Activated CD8-positive, alpha-beta memory T cell treated with anti-CD3 and anti-CD28 coated beads for 36 hours (primary cell): ENCODE results near the gene PLS3. TPM values are rescaled to one million over a fixed set of nuclear protein-coding genes. Genes with fewer than 3 reads are reported as not detected.
"Not testable (repeated sequence)": the region's sequence is repeated elsewhere in the genome, so short reads cannot be mapped to it uniquely, and the experiment has no call there.

Experiments
- CTCF ChIA-PET: fragments of 350-600 bp; sonication (Branson Sonifier 250); formaldehyde crosslinking; loops from one replicate; lab custom pipeline; 2021; ENCODE audit warnings: antibody characterized with exemption; lab: Charles Lee
- POLR2A ChIA-PET: fragments of 350-600 bp; sonication (Branson Sonifier 250); formaldehyde crosslinking; loops from one replicate; lab custom pipeline; 2021; ENCODE audit warnings: antibody characterized with exemption; lab: Charles Lee
- total RNA-seq, 2 experiments: library from RNA; stranded (reverse); gene quantifications; one replicate each; pipeline ENCODE4 v1.2.3, GENCODE V29; 2021

The PLS3 gene
- total RNA-seq, 2 experiments from 2014 or later, result 0.82 to 1.3 TPM

DNA sequence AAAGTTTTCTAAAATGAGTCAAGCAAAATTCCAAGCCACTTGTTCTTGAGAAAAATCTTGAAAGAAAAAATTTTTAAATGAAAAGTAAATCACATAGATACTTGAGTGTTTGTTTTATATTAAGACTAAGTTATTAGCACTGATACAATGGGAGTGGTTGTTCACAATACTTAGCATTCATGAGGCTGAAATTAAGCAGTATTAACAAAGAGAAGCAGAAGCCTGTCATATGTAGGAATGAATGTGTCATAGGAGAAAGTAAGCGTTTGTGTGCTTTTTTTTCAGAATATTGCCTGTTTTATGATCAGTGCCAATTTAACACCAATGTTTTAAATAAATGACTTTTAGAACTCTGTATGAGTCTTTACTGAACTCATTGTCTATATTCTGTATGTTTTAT is 37.6 kb downstream of the PLS3 start:
- POLR2A ChIA-PET, result no interaction called here
- CTCF ChIA-PET, result no interaction called here

- CTCF ChIA-PET, result no interaction called here
- POLR2A ChIA-PET, result interaction anchor here (0.7 kb wide), 1 partner anchor 10 kb away, joined by 4 read pairs; no protein-coding TSS in a partner anchor
Observed at GRCh38 chrX:115602308-115602707, 41.3 kb downstream of the PLS3 start.

DNA sequence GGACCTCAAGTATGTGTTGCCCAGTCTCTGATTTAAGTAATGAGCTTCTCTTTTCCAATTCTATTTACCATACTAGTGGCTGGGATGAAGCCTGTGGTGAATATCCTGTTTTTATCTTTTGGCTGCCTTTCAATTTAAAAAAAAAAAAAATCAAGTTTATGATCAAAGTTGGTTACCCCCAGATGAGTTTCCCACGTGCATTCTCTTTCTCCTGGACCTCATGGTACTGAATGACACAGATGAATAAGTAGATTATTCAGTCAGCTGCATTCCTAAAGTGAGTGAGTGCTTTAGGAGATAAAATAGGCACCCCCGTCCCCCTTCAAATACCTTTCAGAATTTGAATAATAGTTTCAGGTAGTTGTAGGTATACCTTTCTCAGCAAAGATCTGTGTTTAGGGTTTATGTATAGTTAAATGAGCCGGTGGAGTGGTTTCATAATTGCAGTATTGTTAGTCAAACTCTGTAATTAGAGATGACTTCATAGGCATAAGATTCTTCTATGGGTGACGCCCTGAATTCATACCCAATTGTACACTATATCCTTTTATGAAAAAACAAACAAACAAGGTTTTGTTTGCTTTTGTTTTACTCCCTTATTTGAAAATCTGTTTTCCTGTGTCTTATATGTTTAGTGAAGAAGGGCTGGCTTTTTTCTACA is 41.9 kb downstream of the PLS3 start:
- CTCF ChIA-PET, result no interaction called here
- POLR2A ChIA-PET, result interaction anchor here (0.7 kb wide), 1 partner anchor 10 kb away, joined by 4 read pairs; no protein-coding TSS in a partner anchor

- ChIA-PET CTCF (no interaction called here), POLR2A (no interaction called here)
Observed at GRCh38 chrX:115603534-115604074, 42.6 kb downstream of the PLS3 start.

GRCh38 chrX:115606861-115607260 is 45.9 kb downstream of the PLS3 start:
- CTCF ChIA-PET, result no interaction called here
- POLR2A ChIA-PET, result no interaction called here

- ChIA-PET POLR2A (no interaction called here), CTCF (no interaction called here)
Observed at GRCh38 chrX:115609621-115610020, 48.6 kb downstream of the PLS3 start.

DNA sequence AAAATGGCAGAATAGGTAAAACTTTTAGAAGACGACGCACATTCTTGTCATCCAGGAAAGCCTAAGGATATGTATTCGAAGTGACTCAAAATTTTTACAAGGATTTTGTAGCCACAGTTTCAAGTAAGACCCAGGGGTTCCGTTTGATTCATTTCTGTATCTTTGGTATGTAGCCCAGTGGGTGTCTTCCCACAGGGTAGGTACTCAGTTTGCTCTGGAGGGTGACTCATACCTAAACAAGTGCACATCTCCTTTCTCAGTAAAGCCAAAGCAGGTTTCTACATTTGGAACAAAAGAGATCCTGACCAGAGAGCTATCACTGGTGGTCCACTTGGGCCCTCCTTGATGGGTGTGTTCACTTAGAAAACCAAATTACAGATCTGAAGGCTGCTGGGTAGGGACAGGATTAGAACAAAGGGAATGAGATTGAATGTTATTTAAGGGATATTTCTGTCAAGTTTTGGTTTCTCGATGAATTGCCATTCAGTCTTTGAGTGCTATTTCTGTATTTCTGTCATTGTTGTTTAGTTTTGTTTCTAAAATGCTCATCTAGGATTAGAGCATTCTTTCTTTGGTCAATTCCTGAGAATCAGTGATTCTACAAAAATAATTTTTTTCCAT is 56.1 kb downstream of the PLS3 start:
- POLR2A ChIA-PET, result no interaction called here
- CTCF ChIA-PET, result no interaction called here

- ChIA-PET POLR2A (no interaction called here), CTCF (no interaction called here)
Observed at GRCh38 chrX:115622534-115622933, 61.6 kb downstream of the PLS3 start.

- ChIA-PET POLR2A (no interaction called here), CTCF (no interaction called here)
Observed at GRCh38 chrX:115624916-115625315, 63.9 kb downstream of the PLS3 start.

DNA sequence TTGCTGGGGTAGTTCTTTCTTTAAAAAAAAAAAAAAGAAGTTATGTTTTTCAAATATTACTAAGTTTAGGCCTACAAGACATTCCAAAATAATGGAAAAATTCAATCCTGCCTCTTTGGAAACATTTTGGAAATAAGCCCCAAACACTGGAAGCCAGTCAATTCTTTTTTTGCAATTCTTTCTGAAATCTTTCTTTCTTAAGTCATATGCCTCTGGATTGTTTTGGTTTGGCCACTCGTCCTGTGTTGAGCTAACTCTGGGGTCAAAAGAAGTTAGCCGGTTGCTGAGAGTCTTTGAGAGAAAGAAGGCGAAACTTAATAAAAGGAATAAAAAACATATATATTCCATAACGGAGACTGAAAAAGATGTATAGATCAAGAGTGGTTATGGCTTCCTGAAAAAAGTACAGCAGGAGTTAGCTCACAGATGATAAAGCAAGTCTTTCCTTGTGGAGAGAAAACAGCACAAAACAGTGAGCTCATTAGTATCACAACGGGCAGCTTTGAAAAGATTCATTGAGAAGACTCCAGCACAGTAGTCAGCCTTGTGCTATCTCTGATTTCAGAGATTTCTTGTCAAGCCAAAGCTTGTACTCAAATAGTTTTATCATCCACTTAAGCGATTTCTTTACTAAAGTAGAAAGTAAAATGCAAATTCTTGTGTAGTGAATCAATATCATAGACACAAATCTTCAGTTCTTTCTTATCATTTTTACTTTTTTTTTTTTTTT is 64.8 kb downstream of the PLS3 start:
- POLR2A ChIA-PET, result no interaction called here
- CTCF ChIA-PET, result no interaction called here

GRCh38 chrX:115630204-115630603 is 69.2 kb downstream of the PLS3 start:
- POLR2A ChIA-PET, result no interaction called here
- CTCF ChIA-PET, result no interaction called here

DNA sequence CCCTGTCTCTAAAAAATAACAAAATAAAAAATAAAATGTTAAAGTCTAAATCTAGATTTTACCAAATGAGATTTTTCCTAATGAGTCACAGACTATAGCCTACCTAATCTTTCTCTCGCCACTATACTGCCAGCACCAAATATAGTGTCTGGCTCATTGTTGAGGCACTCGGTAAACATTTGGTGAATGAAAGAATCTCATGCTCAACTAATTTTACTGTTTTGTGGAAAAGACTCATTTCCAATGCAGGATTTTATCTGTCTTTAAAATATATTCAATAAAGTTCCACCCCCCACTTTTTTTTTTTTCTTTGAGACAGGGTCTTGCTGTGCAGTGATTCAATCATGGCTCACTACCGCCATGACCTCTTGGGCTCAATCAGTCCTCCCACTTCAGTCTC is 71.5 kb downstream of the PLS3 start:
- ChIA-PET POLR2A (no interaction called here), CTCF (no interaction called here)

DNA sequence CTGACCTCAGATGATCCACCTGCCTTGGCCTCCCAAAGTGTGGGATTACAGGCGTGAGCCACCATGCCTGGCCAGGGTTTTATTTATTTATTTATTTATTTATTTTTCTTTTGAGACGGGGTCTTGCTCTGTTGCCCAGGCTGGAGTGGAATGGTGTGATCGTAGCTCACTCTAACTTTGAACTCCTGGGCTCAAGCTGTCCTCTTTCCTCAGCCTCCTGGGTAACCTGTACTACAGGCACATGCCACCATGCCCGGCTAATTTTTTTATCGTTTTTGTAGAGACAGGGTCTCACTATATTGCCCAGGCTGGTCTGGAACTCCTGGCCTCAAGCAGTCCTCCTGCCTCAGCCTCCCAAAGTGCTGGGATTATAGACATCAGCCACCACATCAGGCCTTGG is 72.4 kb downstream of the PLS3 start:
- POLR2A ChIA-PET, CTCF ChIA-PET: not testable (repeated sequence)

DNA sequence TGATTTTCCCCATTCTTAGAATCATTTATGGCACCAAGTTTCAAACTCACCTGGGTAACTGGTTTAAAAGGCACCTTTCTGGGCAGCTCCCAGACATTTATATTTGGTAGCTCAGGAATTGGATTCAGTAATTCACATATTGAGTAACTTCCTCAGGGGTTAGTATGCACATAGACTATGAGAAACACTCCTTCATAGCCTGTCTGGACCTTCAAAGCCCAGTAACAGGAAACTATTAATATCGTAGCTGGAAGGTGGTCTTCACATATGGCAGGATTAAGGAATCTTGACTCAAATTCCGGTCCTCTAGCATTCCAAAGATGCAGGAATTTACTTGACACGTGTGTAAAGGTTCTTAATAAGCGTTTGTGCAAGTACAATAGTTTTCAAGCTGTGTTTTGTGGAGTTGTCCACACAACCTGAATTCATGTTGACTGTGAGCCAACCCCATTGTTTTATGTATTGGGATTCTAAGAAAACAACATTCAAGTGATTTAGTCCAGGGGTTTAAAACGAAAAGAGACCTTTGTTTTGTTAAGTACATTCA is 78.4 kb downstream of the PLS3 start:
- POLR2A ChIA-PET, result no interaction called here

DNA sequence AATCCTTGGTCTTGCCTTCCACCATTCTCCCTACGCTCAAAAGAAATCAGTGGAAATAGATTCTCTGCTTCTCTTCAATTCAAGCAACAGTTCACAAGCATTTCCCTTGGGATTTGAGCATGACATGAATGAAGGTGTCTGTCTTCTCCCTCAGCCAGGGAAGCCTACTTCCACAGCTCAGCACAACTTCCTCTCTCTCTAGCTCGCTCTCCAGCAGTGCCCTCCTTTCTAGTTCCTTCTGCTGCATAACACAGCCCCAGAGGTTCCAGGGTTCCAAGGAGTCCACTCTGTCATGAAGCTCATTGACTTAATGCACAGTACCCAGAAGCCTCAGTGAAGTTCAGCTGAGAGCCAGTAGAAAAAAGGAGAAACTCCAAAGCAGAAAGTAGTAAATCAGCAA is 81.3 kb downstream of the PLS3 start:
- ChIA-PET CTCF (no interaction called here), POLR2A (no interaction called here)

More for the DNA sequence above, 78.4 kb downstream of the PLS3 start:
- CTCF ChIA-PET, result interaction anchor here (0.7 kb wide), 1 partner anchor 307 kb away, joined by 3 read pairs; no protein-coding TSS in a partner anchor

DNA sequence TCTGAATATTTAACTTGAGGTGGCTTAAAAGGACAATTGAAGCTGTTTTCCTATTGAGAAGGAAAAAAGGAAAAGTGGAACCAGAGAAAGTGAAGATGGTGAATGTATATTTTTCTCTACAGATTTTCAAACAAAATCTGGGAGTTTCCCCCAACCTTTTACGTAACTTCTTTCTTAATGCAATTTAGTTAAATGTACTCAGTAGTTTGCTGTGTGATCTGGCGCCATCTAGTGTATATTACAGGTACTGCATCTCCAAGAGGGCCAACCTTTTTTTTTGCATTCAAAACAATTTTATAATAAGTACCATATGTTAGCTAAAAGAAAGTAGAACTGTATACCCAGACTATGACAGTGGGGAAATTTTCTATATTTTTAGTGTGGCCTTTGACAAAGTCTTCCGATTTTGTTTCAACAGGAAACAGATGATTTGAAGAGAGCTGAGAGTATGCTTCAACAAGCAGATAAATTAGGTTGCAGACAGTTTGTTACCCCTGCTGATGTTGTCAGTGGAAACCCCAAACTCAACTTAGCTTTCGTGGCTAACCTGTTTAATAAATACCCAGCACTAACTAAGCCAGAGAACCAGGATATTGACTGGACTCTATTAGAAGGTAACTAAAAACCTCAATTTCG is 82.0 kb downstream of the PLS3 start:
- POLR2A ChIA-PET, result no interaction called here
- CTCF ChIA-PET, result no interaction called here

- POLR2A ChIA-PET, CTCF ChIA-PET: not testable (repeated sequence)
Observed at GRCh38 chrX:115644397-115644796, 83.4 kb downstream of the PLS3 start.

DNA sequence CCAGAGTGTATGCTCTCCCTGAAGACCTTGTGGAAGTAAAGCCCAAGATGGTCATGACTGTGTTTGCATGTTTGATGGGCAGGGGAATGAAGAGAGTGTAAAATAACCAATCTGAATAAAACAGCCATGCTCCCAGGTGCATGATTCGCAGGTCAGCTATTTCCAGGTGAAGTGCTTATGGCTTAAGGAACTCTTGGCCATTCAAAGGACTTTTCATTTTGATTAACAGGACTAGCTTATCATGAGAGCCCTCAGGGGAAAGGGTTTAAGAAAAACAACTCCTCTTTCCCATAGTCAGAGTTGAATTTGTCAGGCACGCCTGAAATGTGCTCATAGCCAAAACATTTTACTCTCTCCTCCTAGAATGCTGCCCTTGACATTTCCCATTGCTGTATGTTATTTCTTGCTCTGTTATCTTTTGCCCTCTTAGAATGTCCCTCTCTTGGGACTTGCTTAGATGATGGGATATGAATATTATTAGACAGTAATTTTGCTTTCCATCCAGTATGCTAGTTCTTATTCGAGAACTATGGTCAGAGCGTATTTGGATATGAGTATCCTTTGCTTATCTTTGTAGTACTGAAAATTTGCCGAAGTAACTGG is 88.6 kb downstream of the PLS3 start:
- CTCF ChIA-PET, result no interaction called here
- POLR2A ChIA-PET, result no interaction called here

GRCh38 chrX:115650449-115650848 is 89.5 kb downstream of the PLS3 start:
- POLR2A ChIA-PET, result no interaction called here
- CTCF ChIA-PET, result interaction anchor here (1.2 kb wide), 1 partner anchor 315 kb away, joined by 3 read pairs; no protein-coding TSS in a partner anchor
